ENCODE measurements around the gene PRKACA.

DNA sequence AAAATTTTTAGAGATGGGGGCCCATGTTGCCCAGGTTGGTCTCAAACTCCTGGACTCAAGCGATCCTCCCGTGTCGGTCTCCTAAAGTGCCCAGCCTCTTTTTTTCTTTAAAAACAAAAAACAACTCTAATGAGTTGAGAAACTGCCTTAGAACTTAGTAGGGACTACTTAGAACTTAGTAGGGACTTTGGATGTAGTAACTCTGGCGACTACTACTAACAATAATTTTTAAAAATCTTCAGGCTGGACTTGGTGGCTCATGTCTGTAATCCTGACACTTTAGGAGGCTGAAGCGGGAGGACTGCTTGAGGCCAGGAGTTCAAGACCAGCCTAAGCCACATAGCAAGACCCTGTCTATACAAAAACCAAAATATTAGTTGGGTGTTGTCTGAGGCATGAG lies 31.5 kb downstream of the PRKACA start:
- no peak for TF ChIP-seq SPI1 (IDR thresholded peaks at IDR 0.05; ENCODE audit: borderline replicate concordance, insufficient read depth, low read depth, low read length)
- TF ChIP-seq, protein P1, sequence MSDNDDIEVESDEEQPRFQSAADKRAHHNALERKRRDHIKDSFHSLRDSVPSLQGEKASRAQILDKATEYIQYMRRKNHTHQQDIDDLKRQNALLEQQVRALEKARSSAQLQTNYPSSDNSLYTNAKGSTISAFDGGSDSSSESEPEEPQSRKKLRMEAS (IDR thresholded peaks at IDR 0.05; ENCODE audit: low read depth, low read length), result no peak

Measured in GM12878 (cell line).